ENCODE measurements around the gene TMEM117.
"Not testable (repeated sequence)": the region's sequence is repeated elsewhere in the genome, so short reads cannot be mapped to it uniquely, and the experiment has no call there.

TMEM117 gene

GRCh38 chr12:44370982-44371381 is 535.1 kb downstream of the TMEM117 start:
- FAIRE-seq (no peak), DNase-seq (ENCODE audit: low spot score) (no peak)

- DNase-seq (ENCODE audit: low spot score) (no peak), FAIRE-seq (no peak)
Measured at GRCh38 chr12:44372259-44372658, 536.4 kb downstream of the TMEM117 start.

GRCh38 chr12:44375694-44376093 is 539.8 kb downstream of the TMEM117 start:
- DNase-seq (ENCODE audit: low spot score) (no peak), FAIRE-seq (no peak)

GRCh38 chr12:44377443-44378187 is 541.7 kb downstream of the TMEM117 start:
- no peak for DNase-seq (ENCODE audit: low spot score)

GRCh38 chr12:44379113-44379512 is 543.2 kb downstream of the TMEM117 start:
- not testable (repeated sequence) for FAIRE-seq; DNase-seq (ENCODE audit: low spot score)

More at GRCh38 chr12:44377443-44378187, 541.7 kb downstream of the TMEM117 start:
- no peak for FAIRE-seq

- DNase-seq (ENCODE audit: low spot score) (no peak), FAIRE-seq (no peak)
Measured at GRCh38 chr12:44379831-44380230, 544.0 kb downstream of the TMEM117 start.

- FAIRE-seq (no peak), DNase-seq (ENCODE audit: low spot score) (no peak)
Measured at GRCh38 chr12:44380861-44381260, 545.0 kb downstream of the TMEM117 start.

GRCh38 chr12:44381341-44381740 is 545.5 kb downstream of the TMEM117 start:
- no peak for FAIRE-seq
- DNase-seq (ENCODE audit: low spot score): no peak

- FAIRE-seq (no peak), DNase-seq (ENCODE audit: low spot score) (no peak)
Measured at GRCh38 chr12:44384136-44384535, 548.3 kb downstream of the TMEM117 start.

GRCh38 chr12:44385964-44386363 is 550.1 kb downstream of the TMEM117 start:
- DNase-seq (ENCODE audit: low spot score) (no peak), FAIRE-seq (no peak)

GRCh38 chr12:44387581-44387980 is 551.7 kb downstream of the TMEM117 start:
- no peak for FAIRE-seq
- no peak for DNase-seq (ENCODE audit: low spot score)

GRCh38 chr12:44389038-44389437 is 553.2 kb downstream of the TMEM117 start:
- no peak for FAIRE-seq
- no peak for DNase-seq (ENCODE audit: low spot score)

- FAIRE-seq: no peak
- DNase-seq (ENCODE audit: low spot score): no peak
Measured at GRCh38 chr12:44389896-44390295, 554.0 kb downstream of the TMEM117 start.

GRCh38 chr12:44397631-44398030 is 561.8 kb downstream of the TMEM117 start:
- DNase-seq (ENCODE audit: low spot score) (no peak), FAIRE-seq (no peak)

- FAIRE-seq (no peak), DNase-seq (ENCODE audit: low spot score) (no peak)
Measured at GRCh38 chr12:44403185-44403584, 567.3 kb downstream of the TMEM117 start.

GRCh38 chr12:44405297-44405696 is 569.4 kb downstream of the TMEM117 start:
- DNase-seq (ENCODE audit: low spot score): no peak
- no peak for FAIRE-seq

- FAIRE-seq (no peak), DNase-seq (ENCODE audit: low spot score) (no peak)
Measured at GRCh38 chr12:44422559-44422958, 586.7 kb downstream of the TMEM117 start.

GRCh38 chr12:44428825-44429224 is 592.9 kb downstream of the TMEM117 start:
- no peak for DNase-seq (ENCODE audit: low spot score)
- no peak for FAIRE-seq

- no peak for DNase-seq (ENCODE audit: low spot score)
- FAIRE-seq: no peak
Measured at GRCh38 chr12:44431647-44432343, 595.9 kb downstream of the TMEM117 start.

GRCh38 chr12:44433659-44434058 is 597.8 kb downstream of the TMEM117 start:
- DNase-seq (ENCODE audit: low spot score) (no peak), FAIRE-seq (no peak)

GRCh38 chr12:44436756-44437155 is 600.9 kb downstream of the TMEM117 start:
- no peak for DNase-seq (ENCODE audit: low spot score)
- FAIRE-seq: no peak
